ENCODE results near the gene LLGL1.

- no peak for TF ChIP-seq HDGF (IDR thresholded peaks at IDR 0.05; ENCODE audit: borderline replicate concordance)
- no peak for TF ChIP-seq TARDBP (IDR thresholded peaks at IDR 0.05)
- no peak for TF ChIP-seq FOXK2 (IDR thresholded peaks at IDR 0.05)
- TF ChIP-seq SP1 (IDR thresholded peaks at IDR 0.05), result no peak
- no peak for TF ChIP-seq BHLHE40 (IDR thresholded peaks at IDR 0.05; ENCODE audit: borderline replicate concordance)
These were observed 36.2 kb downstream of the LLGL1 start for GRCh38 chr17:18261659-18262058.
